A673 (cell line): ENCODE measurements around the gene TENM3. TPM values are rescaled to one million over a fixed set of nuclear protein-coding genes. Genes with fewer than 3 reads are reported as not detected.

Experiments used
- BruUV-seq: library from RNA; stranded (reverse); fragments of 400-500 nt; replicated peaks from 2 replicates; lab custom pipeline; 2021; lab: Mats Ljungman, UMichigan
- CTCF ChIA-PET: fragments of 300-600 bp; sonication (Branson Sonifier 250); formaldehyde crosslinking; loops from one replicate; lab custom pipeline; 2022; ENCODE audit warnings: antibody characterized with exemption; lab: Charles Lee
- POLR2A ChIA-PET: fragments of 300-600 bp; sonication (Branson Sonifier 250); formaldehyde crosslinking; loops from one replicate; lab custom pipeline; 2022; ENCODE audit warnings: antibody characterized with exemption; ENCODE audit not compliant: low non-redundant PET; lab: Charles Lee
- DNase-seq: peaks from one replicate; pipeline ENCODE4 v3.0.0-alpha.2; 2015; ENCODE audit warnings: low spot score
- H3K27ac ChIP-seq: fragments of 200-600 bp; sonication (generic); 2 replicates; pipeline ENCODE4 v1.5.1; 2016; ENCODE audit warnings: mixed run types, low read depth, mild to moderate bottlenecking, mixed read lengths, antibody characterized with exemption, low read length; ENCODE audit not compliant: poor library complexity, severe bottlenecking
- H3K27me3 ChIP-seq: fragments of 200-600 bp; sonication (generic); replicated peaks from 2 replicates; pipeline ENCODE4 v1.6.1; 2017; ENCODE audit warnings: mixed run types, low read depth, mild to moderate bottlenecking, mixed read lengths, antibody characterized with exemption, low read length; ENCODE audit not compliant: insufficient read depth, poor library complexity
- H3K36me3 ChIP-seq: fragments of 200-600 bp; sonication (generic); 2 replicates; pipeline ENCODE4 v1.6.1; 2016; ENCODE audit warnings: mixed run types, mild to moderate bottlenecking, mixed read lengths, antibody characterized with exemption, low read length; ENCODE audit not compliant: insufficient read depth, poor library complexity, severe bottlenecking
- H3K4me1 ChIP-seq: fragments of 200-600 bp; sonication (generic); 2 replicates; pipeline ENCODE4 v1.6.1; 2017; ENCODE audit warnings: mixed run types, mild to moderate bottlenecking, mixed read lengths, antibody characterized with exemption, low read length; ENCODE audit not compliant: insufficient read depth, poor library complexity, severe bottlenecking
- H3K4me3 ChIP-seq: fragments of 200-600 bp; sonication (generic); 2 replicates; pipeline ENCODE4 v1.5.1; 2016; ENCODE audit warnings: low read depth, mixed run types, mild to moderate bottlenecking, mixed read lengths, low read length; ENCODE audit not compliant: poor library complexity, severe bottlenecking
- H3K9me3 ChIP-seq: fragments of 200-600 bp; sonication (generic); 2 replicates; pipeline ENCODE4 v1.6.1; 2016; ENCODE audit warnings: mixed run types, low read depth, mild to moderate bottlenecking, mixed read lengths, antibody characterized with exemption, low read length; ENCODE audit not compliant: poor library complexity, severe bottlenecking
- EZH2 ChIP-seq: fragments of 200-600 bp; sonication (generic); IDR thresholded peaks from 2 replicates; pipeline ENCODE4 v1.6.1; 2017; ENCODE audit warnings: borderline replicate concordance, low read depth, mild to moderate bottlenecking, mixed read lengths, antibody characterized with exemption, low read length; ENCODE audit not compliant: poor library complexity, severe bottlenecking
- intact Hi-C: fragments of 100-400 bp; cut with micrococcal nuclease; formaldehyde crosslinking; loops from one replicate; pipeline ENCODE4 v1.10.0; 2022; ENCODE audit not compliant: unreplicated experiment
- total RNA-seq: library from RNA; stranded (reverse); gene quantifications from 2 replicates; pipeline ENCODE4 v1.2.3, GENCODE V29; 2021
- TF ChIP-seq, protein P1 (sequence below): fragments of 300-800, 200-600 bp; sonication (generic); conservative IDR thresholded peaks from 2 replicates; pipeline ENCODE4 v1.5.1; 2017; ENCODE audit warnings: low read depth, mild to moderate bottlenecking, antibody characterized with exemption, low read length, moderate library complexity, mixed read lengths

The TENM3 gene
- total RNA-seq, 1 experiment from 2014 or later: 26.4 TPM

DNA sequence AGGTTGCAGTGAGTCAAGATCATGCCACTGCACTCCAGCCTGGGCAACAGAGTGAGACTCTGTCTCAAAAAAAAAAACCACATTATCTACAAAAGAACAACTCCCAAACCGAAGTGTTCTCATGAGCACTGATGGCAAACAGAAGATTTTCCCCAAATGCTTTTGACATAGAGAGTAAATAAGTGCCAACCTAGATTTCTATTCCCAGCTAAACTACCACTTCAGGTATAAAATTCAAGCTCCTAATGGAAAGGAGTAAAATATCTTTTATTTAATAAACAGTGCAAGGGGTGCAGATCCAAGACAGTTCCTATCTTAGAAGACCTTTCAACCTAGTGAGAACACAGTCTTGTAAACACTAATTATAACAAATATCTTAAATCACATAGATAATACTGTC is 170.3 kb downstream of the TENM3 start:
- TF ChIP-seq, protein P1, sequence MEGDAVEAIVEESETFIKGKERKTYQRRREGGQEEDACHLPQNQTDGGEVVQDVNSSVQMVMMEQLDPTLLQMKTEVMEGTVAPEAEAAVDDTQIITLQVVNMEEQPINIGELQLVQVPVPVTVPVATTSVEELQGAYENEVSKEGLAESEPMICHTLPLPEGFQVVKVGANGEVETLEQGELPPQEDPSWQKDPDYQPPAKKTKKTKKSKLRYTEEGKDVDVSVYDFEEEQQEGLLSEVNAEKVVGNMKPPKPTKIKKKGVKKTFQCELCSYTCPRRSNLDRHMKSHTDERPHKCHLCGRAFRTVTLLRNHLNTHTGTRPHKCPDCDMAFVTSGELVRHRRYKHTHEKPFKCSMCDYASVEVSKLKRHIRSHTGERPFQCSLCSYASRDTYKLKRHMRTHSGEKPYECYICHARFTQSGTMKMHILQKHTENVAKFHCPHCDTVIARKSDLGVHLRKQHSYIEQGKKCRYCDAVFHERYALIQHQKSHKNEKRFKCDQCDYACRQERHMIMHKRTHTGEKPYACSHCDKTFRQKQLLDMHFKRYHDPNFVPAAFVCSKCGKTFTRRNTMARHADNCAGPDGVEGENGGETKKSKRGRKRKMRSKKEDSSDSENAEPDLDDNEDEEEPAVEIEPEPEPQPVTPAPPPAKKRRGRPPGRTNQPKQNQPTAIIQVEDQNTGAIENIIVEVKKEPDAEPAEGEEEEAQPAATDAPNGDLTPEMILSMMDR: no peak
- TF ChIP-seq EZH2: no peak
- Histone ChIP-seq H3K4me3 (no peak overlapping the region), H3K9me3 (peaks cover 11% of the 10 kb centered on the region), H3K4me1 (no peaks in the 10 kb centered on the region), H3K27me3 (no peaks in the 10 kb centered on the region), H3K27ac (no peak overlapping the region), H3K36me3 (no peaks in the 10 kb centered on the region)
- intact Hi-C loops: no loop called here
- ChIA-PET CTCF (no interaction called here), POLR2A (no interaction called here)
- BruUV-seq: no TSS peak
- no peak for DNase-seq

DNA sequence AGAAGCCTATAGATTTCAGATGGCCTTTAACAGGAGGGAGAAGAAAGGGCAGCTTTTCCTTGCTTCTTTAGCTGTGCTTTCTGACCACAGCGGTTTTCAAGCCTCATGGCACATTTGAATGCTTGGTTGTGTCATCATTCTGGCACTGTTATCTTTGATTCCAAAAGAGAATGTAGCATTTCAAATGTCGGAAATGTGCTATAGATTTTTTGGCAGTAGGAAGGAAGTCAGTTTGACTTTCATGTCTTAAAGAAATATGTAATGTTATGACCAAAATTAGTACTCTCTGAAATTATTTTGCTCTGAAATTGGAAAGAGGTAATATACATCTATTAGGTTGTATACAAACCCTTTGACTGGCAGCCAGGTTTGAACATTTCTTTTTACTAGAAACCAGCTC is 171.9 kb downstream of the TENM3 start:
- POLR2A ChIA-PET: no interaction called here
- no TSS peak for BruUV-seq
- CTCF ChIA-PET: no interaction called here
- no peaks in the 10 kb centered on the region for H3K36me3 ChIP-seq
- no peak overlapping the region for H3K27ac ChIP-seq
- DNase-seq: no peak
- no peaks in the 10 kb centered on the region for H3K4me1 ChIP-seq
- no peak for TF ChIP-seq EZH2
- TF ChIP-seq, protein P1: no peak
- intact Hi-C loops: no loop called here
- H3K4me3 ChIP-seq: no peak overlapping the region
- H3K27me3 ChIP-seq: no peaks in the 10 kb centered on the region
- peaks cover 11% of the 10 kb centered on the region for H3K9me3 ChIP-seq

DNA sequence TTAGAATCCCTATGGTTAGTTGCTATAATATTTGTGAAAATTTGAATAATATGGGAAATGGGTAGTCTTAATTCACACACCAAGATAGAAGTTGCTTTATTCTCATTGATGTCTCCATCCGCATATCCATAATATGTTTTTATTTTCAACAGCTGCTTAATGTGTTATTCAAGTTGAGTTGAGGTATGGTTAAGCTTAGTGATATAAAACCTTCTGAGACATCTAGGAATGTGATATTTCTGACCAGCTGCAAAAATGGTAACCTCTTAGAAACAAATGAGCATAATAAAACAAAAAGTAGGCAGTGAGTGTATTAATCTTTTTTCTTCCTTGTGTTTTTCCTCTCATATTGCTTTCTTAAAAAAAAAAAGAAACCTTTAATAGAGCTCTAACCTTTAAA is 172.9 kb downstream of the TENM3 start:
- Histone ChIP-seq H3K27me3 (no peaks in the 10 kb centered on the region), H3K9me3 (peaks cover 11% of the 10 kb centered on the region), H3K4me1 (no peaks in the 10 kb centered on the region), H3K36me3 (no peaks in the 10 kb centered on the region), H3K27ac (no peak overlapping the region), H3K4me3 (no peak overlapping the region)
- BruUV-seq: no TSS peak
- POLR2A ChIA-PET: no interaction called here
- TF ChIP-seq, protein P1: no peak
- no peak for TF ChIP-seq EZH2
- DNase-seq: no peak
- intact Hi-C loops: no loop called here
- CTCF ChIA-PET: no interaction called here
